Heart left ventricle (tissue), 13 donors: ENCODE data around the gene ALPP.

Experiments
- POLR2A ChIP-seq, 2 donors: fragments of 450-650 bp; IDR thresholded peaks; one replicate each; pipeline ENCODE4 v1.6.1; 2017; ENCODE audit warnings: antibody characterized with exemption in 2 of 2, mild to moderate bottlenecking in 2 of 2, moderate library complexity in 2 of 2
- TF ChIP-seq, protein P1 (sequence below), 12 donors: fragments of 200-600 bp; sonication (generic) in 4 of 12; IDR thresholded peaks; one replicate each; pipeline versions ENCODE4 v1.5.0 to v1.8.0; 2018 to 2022; ENCODE audit warnings: antibody characterized with exemption in 12 of 12, mild to moderate bottlenecking in 5 of 12
- donor health status: ischemic (EF 13 %, LVEDD 7.1; RV severe dilation, severe dysfunction).
- donor health status: DM: no; HTN: yes; CAD: no.
- donor health status: DM: no; HTN: no; CAD: no.
- donor health status: ischemic (EF 25% LVEDD 6.9; RV normal size, moderate dysfunction).
- donor health status: ischemic (EF 25% LVEDD 5.7; RV mildly dilated, moderate dysfunction).
- donor health status: ischemic (EF 35%, LVEDD 5.7; RV mildly dilated, moderate dysfunction).
- donor health status: nonischemic (EF 11% LVEDD 7.7; RV severe dilation, severe dysfunction).
- donor health status: DM: yes; HTN: yes; CAD: no.
- donor health status: PGD.
- donor health status: ischemic (EF 29% LVEDD 5.4; RV normal size, mild dysfunction).
- donor health status: nonischemic (EF 23%, LVEDD 6.1; RV moderate dilation, normal function).

DNA sequence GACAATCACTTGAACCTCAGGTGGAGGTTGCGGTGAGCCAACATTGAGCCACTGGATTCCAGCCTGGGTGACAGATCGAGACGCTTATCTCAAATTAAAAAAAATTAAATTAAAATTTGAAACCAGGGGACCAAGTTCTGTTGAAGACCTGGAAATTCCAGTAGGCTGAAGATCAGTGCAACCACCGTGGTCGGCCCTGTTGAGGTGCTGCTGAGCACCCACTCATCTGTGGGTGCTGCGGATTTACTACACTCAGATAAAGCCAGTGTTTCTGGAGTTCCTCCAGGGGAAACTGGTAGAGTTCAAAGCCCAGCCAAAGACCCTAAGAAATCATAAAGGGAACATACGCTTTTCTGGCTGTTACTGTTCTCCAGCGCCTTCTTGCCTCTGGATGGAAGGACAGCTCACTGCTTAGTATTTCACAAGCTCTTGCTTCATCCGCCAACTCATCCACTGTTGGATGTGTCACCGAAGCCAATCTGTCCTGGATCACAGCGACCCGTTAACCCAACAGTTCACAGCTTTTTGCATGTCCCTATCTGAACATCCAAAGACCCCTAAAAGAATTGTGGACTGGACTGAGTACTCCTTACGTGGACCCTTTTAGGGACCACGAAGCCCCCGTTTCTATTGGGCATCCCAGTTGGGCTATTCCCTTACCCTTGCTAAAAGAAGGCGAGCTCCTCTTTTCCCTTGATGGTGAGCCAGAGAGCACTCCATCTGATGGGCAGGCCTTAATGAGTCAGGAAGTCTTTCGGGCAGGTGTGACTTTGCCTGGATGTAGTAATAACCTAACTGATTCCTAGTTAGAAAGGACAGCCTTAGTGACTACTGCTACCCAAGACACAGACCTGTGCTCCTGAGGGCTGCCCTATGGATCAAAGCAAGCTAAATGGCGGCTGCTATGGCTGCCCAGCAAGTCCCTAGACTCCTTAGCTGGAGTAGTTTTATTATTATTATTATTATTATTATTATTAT is 6.0 kb upstream of the ALPP start:
- TF ChIP-seq POLR2A (IDR thresholded peaks at IDR 0.05) = no peak
- TF ChIP-seq, protein P1, sequence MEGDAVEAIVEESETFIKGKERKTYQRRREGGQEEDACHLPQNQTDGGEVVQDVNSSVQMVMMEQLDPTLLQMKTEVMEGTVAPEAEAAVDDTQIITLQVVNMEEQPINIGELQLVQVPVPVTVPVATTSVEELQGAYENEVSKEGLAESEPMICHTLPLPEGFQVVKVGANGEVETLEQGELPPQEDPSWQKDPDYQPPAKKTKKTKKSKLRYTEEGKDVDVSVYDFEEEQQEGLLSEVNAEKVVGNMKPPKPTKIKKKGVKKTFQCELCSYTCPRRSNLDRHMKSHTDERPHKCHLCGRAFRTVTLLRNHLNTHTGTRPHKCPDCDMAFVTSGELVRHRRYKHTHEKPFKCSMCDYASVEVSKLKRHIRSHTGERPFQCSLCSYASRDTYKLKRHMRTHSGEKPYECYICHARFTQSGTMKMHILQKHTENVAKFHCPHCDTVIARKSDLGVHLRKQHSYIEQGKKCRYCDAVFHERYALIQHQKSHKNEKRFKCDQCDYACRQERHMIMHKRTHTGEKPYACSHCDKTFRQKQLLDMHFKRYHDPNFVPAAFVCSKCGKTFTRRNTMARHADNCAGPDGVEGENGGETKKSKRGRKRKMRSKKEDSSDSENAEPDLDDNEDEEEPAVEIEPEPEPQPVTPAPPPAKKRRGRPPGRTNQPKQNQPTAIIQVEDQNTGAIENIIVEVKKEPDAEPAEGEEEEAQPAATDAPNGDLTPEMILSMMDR (IDR thresholded peaks at IDR 0.05) = no peak
